Loucy (cell line): Measurements from ENCODE around the gene BAD.

Experiments
- CTCF ChIP-seq: fragments of 200-600 bp; sonication (generic); conservative IDR thresholded peaks from 2 replicates; pipeline ENCODE4 v1.5.1; 2014; ENCODE audit warnings: mild to moderate bottlenecking, antibody characterized with exemption, low read length
- EZH2phosphoT487 ChIP-seq: fragments of 200-600 bp; IDR thresholded peaks from 2 replicates; pipeline ENCODE4 v1.6.1; 2018; ENCODE audit warnings: antibody characterized with exemption, mild to moderate bottlenecking, moderate library complexity, borderline replicate concordance

GRCh38 chr11:64268893-64269539 lies 15.4 kb downstream of the BAD start:
- TF ChIP-seq CTCF (no peak), EZH2phosphoT487 (no peak)
